Upper lobe of left lung (tissue), 4 donors: ENCODE data around the gene ZNHIT6.

ENCODE experiments used
- CTCF ChIP-seq, 6 experiments: fragments of 450-650 bp in 4 of 6; fragments of 200-600 bp in 2 of 6; sonication (generic) in 2 of 6; IDR thresholded peaks; one replicate each; pipeline ENCODE4 v1.5.1; 2016 to 2019; ENCODE audit warnings: antibody characterized with exemption in 6 of 6
- POLR2AphosphoS5 ChIP-seq, 2 donors: sonication (generic); formaldehyde crosslinking; IDR thresholded peaks; one replicate each; pipeline ENCODE4 v1.5.1; 2017; ENCODE audit warnings: antibody characterized with exemption in 2 of 2

DNA sequence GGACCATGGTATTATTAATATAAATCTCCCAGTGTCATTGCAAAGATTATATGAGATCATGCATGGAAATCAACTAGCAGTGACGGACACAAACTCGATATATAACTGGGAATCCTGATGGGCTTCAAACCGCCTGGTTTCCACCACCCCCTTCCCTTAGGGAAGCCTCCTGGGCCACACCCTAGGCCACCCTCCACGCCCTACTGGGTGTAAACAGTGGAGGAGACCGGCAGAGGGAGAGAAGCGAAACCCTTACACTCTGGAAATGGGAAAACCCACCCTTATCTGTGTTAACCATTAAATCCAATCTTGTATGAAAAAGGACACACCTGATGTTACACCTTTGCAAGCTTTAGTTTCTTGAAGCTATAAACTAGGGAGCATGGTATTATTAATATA lies 595 bp upstream of the ZNHIT6 start:
- TF ChIP-seq POLR2AphosphoS5 (IDR thresholded peaks at IDR 0.05) (no peak), CTCF (IDR thresholded peaks at IDR 0.05) (no peak)
